WTC11 (cell line): ENCODE results near the gene SLC49A3. TPM values are rescaled to one million over a fixed set of nuclear protein-coding genes. Genes with fewer than 3 reads are reported as not detected.

Source experiments
- ATAC-seq: fragments of 200-7000 bp; cut with Tn5 transposase; 2 replicates; pipeline ENCODE4 v1.10.0; 2021; ENCODE audit warnings: mild to moderate bottlenecking, moderate library complexity
- CTCF ChIA-PET: fragments of 300-600 bp; sonication (Branson Sonifier 250); formaldehyde crosslinking; loops from one replicate; lab custom pipeline; 2021; ENCODE audit warnings: antibody characterized with exemption; lab: Charles Lee
- POLR2A ChIA-PET: fragments of 350-600 bp; sonication (Branson Sonifier 250); formaldehyde crosslinking; loops from one replicate; lab custom pipeline; 2021; ENCODE audit warnings: antibody characterized with exemption; lab: Charles Lee
- DNase-seq: peaks from one replicate; pipeline ENCODE4 v3.0.0; 2021; ENCODE audit warnings: low spot score
- H3K27ac Mint-ChIP-seq: 2 replicates; pipeline ENCODE4 v1.8.0; 2021; ENCODE audit warnings: mixed read lengths
- H3K27me3 Mint-ChIP-seq: 2 replicates; pipeline ENCODE4 v1.8.0; 2021; ENCODE audit warnings: low read depth, mild to moderate bottlenecking, moderate library complexity, mixed read lengths
- H3K36me3 Mint-ChIP-seq: 2 replicates; pipeline ENCODE4 v1.8.0; 2021; ENCODE audit warnings: mixed read lengths
- H3K4me1 Mint-ChIP-seq: 2 replicates; pipeline ENCODE4 v1.8.0; 2022; ENCODE audit warnings: mixed read lengths
- H3K4me3 Mint-ChIP-seq: 2 replicates; pipeline ENCODE4 v1.8.0; 2021; ENCODE audit warnings: mild to moderate bottlenecking, moderate library complexity, mixed read lengths
- H3K9me3 Mint-ChIP-seq: 2 replicates; pipeline ENCODE4 v1.8.0; 2021; ENCODE audit warnings: mixed read lengths
- EMX1 ChIP-seq: fragments of 250-450 bp; sonication (Bioruptor Pico); IDR thresholded peaks from 2 replicates; pipeline ENCODE4 v1.8.0; 2021; ENCODE audit warnings: mild to moderate bottlenecking
- ESRRA ChIP-seq: sonication (generic); formaldehyde crosslinking; IDR thresholded peaks from 2 replicates; pipeline ENCODE4 v1.8.1; 2022; ENCODE audit warnings: mild to moderate bottlenecking, missing genetic modification reagents, borderline replicate concordance
- ETV6 ChIP-seq: sonication (generic); formaldehyde crosslinking; IDR thresholded peaks from 2 replicates; pipeline ENCODE4 v1.8.1; 2022; ENCODE audit warnings: mild to moderate bottlenecking, missing genetic modification reagents
- FOXJ3 ChIP-seq: sonication (generic); formaldehyde crosslinking; IDR thresholded peaks from 2 replicates; pipeline ENCODE4 v1.9.0; 2021; ENCODE audit warnings: missing genetic modification reagents, mild to moderate bottlenecking, borderline replicate concordance
- GABPB1 ChIP-seq: sonication (generic); formaldehyde crosslinking; IDR thresholded peaks from 2 replicates; pipeline ENCODE4 v1.8.1; 2023; ENCODE audit warnings: mild to moderate bottlenecking, missing genetic modification reagents
- JUN ChIP-seq: sonication (generic); formaldehyde crosslinking; IDR thresholded peaks from 2 replicates; pipeline ENCODE4 v1.8.0; 2023; ENCODE audit warnings: mild to moderate bottlenecking, missing genetic modification reagents
- NFATC4 ChIP-seq: fragments of 250-450 bp; sonication (Bioruptor Pico); IDR thresholded peaks from 2 replicates; pipeline ENCODE4 v1.9.0; 2021; ENCODE audit warnings: mild to moderate bottlenecking
- NFE2L1 ChIP-seq: sonication (generic); formaldehyde crosslinking; IDR thresholded peaks from 2 replicates; pipeline ENCODE4 v1.8.1; 2023; ENCODE audit warnings: missing genetic modification reagents
- NR2C2 ChIP-seq: sonication (generic); formaldehyde crosslinking; IDR thresholded peaks from 2 replicates; pipeline ENCODE4 v1.8.0; 2022; ENCODE audit warnings: mild to moderate bottlenecking, missing genetic modification reagents
- OVOL2 ChIP-seq: fragments of 250-450 bp; sonication (Bioruptor Pico); IDR thresholded peaks from 2 replicates; pipeline ENCODE4 v1.9.0; 2021; ENCODE audit warnings: mild to moderate bottlenecking, borderline replicate concordance
- PRRX2 ChIP-seq: fragments of 250-450 bp; sonication (Bioruptor Pico); IDR thresholded peaks from 2 replicates; pipeline ENCODE4 v1.8.0; 2021; ENCODE audit warnings: mild to moderate bottlenecking
- RORB ChIP-seq: fragments of 250-450 bp; sonication (Bioruptor Pico); IDR thresholded peaks from 2 replicates; pipeline ENCODE4 v1.9.0; 2021; ENCODE audit warnings: mild to moderate bottlenecking
- SOX15 ChIP-seq: fragments of 250-450 bp; sonication (Bioruptor Pico); IDR thresholded peaks from 2 replicates; pipeline ENCODE4 v1.9.0; 2021; ENCODE audit warnings: mild to moderate bottlenecking
- SP1 ChIP-seq: sonication (generic); formaldehyde crosslinking; conservative IDR thresholded peaks from 2 replicates; pipeline ENCODE4 v1.8.1; 2022; ENCODE audit warnings: missing genetic modification reagents
- TEAD4 ChIP-seq: sonication (generic); formaldehyde crosslinking; IDR thresholded peaks from 2 replicates; pipeline ENCODE4 v1.8.0; 2022; ENCODE audit warnings: mild to moderate bottlenecking, missing genetic modification reagents
- TP53 ChIP-seq: sonication (generic); formaldehyde crosslinking; IDR thresholded peaks from 2 replicates; pipeline ENCODE4 v1.8.1; 2023; ENCODE audit warnings: mild to moderate bottlenecking, missing genetic modification reagents
- ZNF219 ChIP-seq: sonication (generic); formaldehyde crosslinking; IDR thresholded peaks from 2 replicates; pipeline ENCODE4 v1.8.0; 2023; ENCODE audit warnings: missing genetic modification reagents, mild to moderate bottlenecking, borderline replicate concordance
- ZNF263 ChIP-seq: sonication (generic); formaldehyde crosslinking; IDR thresholded peaks from 2 replicates; pipeline ENCODE4 v1.8.1; 2022; ENCODE audit warnings: low read depth, mild to moderate bottlenecking, moderate library complexity, missing genetic modification reagents
- total RNA-seq: library from RNA; stranded (reverse); gene quantifications from 3 replicates; pipeline ENCODE4 v1.2.3, GENCODE V29; 2021
- TF ChIP-seq, protein P1 (sequence below): sonication (generic); formaldehyde crosslinking; conservative IDR thresholded peaks from 2 replicates; pipeline ENCODE4 v1.8.1; 2022; ENCODE audit warnings: mild to moderate bottlenecking, missing genetic modification reagents
- TF ChIP-seq, protein P2 (sequence below): fragments of 250-450 bp; sonication (Bioruptor Pico); IDR thresholded peaks from 2 replicates; pipeline ENCODE4 v1.9.0; 2021; ENCODE audit warnings: mild to moderate bottlenecking
- TF ChIP-seq, protein P3 (sequence below): sonication (generic); formaldehyde crosslinking; IDR thresholded peaks from 2 replicates; pipeline ENCODE4 v1.8.1; 2023; ENCODE audit warnings: mild to moderate bottlenecking, missing genetic modification reagents, moderate library complexity
- TF ChIP-seq, protein P4 (sequence below): fragments of 200-600 bp; IDR thresholded peaks from 2 replicates; pipeline ENCODE4 v1.8.0; 2022; ENCODE audit warnings: antibody characterized with exemption
- TF ChIP-seq, protein P5 (sequence below): sonication (generic); formaldehyde crosslinking; IDR thresholded peaks from 2 replicates; pipeline ENCODE4 v1.8.1; 2023; ENCODE audit warnings: mild to moderate bottlenecking, moderate library complexity, missing genetic modification reagents
- TF ChIP-seq, protein P6 (sequence below): sonication (generic); formaldehyde crosslinking; IDR thresholded peaks from 2 replicates; pipeline ENCODE4 v1.8.0; 2023; ENCODE audit warnings: missing genetic modification reagents
- TF ChIP-seq, protein P7 (sequence below): fragments of 250-450 bp; sonication (Bioruptor Pico); IDR thresholded peaks from 2 replicates; pipeline ENCODE4 v1.9.0; 2021; ENCODE audit warnings: mild to moderate bottlenecking

SLC49A3 gene
- total RNA-seq, 1 experiment from 2014 or later: 5.8 TPM

DNA sequence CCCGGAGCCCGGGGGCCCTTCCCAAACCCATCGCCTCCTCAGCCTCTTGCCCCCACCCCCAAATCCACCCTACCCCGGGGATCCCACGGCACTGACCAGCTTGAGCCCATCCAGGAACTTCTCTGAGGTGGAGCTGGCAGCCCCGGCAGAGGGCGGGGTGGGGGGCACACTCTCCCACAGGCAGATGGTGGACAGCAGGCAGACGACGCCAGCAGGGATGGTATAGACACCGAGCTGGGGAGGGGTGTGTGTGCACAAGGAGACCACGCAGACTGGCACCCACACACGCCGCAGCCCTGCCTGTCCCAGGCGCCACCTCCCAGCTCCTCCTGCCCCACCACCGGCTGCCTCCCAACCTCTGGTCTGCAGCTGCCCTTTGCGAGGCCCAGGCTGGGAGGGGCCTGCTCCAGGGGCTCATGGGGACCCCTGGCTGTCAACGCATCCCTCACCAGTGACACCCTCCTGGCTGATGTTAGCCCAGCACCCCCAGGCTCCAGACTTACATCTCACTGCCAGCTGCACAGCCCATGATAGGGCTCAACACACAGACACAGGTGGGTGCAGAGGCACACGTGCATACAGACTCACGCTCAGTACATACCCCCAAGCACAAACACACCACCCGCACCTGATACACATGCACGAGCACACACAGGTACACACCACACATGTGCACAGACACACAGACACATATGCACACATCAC, 4.2 kb downstream of the SLC49A3 start:
- peaks cover 13% of the 10 kb centered on the region; the same call in 1 of the 2 replicates for H3K4me1 Mint-ChIP-seq
- no peaks in the 10 kb centered on the region for H3K9me3 Mint-ChIP-seq
- POLR2A ChIA-PET: no interaction called here
- no peak for DNase-seq
- H3K27ac Mint-ChIP-seq: no peak overlapping the region
- no peaks in the 10 kb centered on the region; the same call in 1 of the 2 replicates for H3K27me3 Mint-ChIP-seq
- CTCF ChIA-PET: interaction anchor here (0.8 to 3.5 kb wide), 24 partner anchors 8 to 317 kb away, joined by 3 to 67 read pairs (median 7); partner anchors contain the start of genes ATP5ME, MYL5, PCGF3 and PDE6B
- TF ChIP-seq ZNF219 (CRISPR knock-in tag) (no peak), TEAD4 (CRISPR knock-in tag) (no peak)
- TF ChIP-seq, protein P1, sequence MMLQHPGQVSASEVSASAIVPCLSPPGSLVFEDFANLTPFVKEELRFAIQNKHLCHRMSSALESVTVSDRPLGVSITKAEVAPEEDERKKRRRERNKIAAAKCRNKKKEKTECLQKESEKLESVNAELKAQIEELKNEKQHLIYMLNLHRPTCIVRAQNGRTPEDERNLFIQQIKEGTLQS (CRISPR knock-in tag): 0 out of 2 replicates have a peak, but pooled peaks have one; percentile 12
- H3K36me3 Mint-ChIP-seq: no peaks in the 10 kb centered on the region
- no peak for ATAC-seq
- no peak overlapping the region for H3K4me3 Mint-ChIP-seq

DNA sequence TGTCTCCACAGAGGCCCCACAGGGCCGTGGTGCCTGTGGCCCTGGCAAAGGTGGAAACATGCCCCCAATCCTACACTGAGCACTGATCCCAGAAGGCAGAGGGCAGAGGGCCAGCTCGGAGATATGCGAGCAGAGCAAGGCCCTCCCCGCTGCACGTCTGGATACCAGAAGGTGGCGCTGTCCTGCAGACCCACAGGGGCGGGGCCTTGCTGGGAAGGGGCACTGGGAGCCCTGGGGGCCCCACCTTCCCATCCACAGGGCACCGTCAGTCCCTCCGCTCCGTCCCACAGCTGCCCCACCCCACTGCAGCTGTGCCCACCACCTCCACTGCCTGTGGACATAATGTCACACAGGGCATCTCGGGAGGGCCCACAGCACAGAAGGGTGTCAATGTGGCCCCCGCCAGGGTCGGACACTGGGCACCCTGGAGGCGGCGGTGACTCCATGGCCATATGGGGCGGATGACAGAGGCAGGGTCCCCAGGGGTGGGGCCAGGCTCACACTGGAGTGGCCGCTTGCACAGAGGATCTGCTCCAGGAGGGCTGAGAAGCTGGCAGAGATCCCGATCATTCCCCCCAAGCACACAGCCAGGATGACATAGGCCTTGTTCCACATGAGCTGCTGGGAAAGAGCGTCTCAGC, 4.8 kb downstream of the SLC49A3 start:
- ChIA-PET CTCF (interaction anchor here (0.5 to 3.5 kb wide), 46 partner anchors 8 to 502 kb away, joined by 3 to 67 read pairs (median 5); partner anchors contain the start of genes ATP5ME, GAK, MYL5 and PCGF3), POLR2A (no interaction called here)
- H3K4me3 Mint-ChIP-seq: no peak overlapping the region
- H3K9me3 Mint-ChIP-seq: no peaks in the 10 kb centered on the region
- peaks cover 9% of the 10 kb centered on the region; the same call in 1 of the 2 replicates for H3K4me1 Mint-ChIP-seq
- peak; percentile 89 for DNase-seq
- no peaks in the 10 kb centered on the region; the same call in 1 of the 2 replicates for H3K27me3 Mint-ChIP-seq
- no peak overlapping the region for H3K27ac Mint-ChIP-seq
- peak; percentile 61 for ATAC-seq
- H3K36me3 Mint-ChIP-seq: no peaks in the 10 kb centered on the region
- TF ChIP-seq GABPB1 (0 out of 2 replicates have a peak, but pooled peaks have one; percentile 25), NFATC4 (CRISPR knock-in tag) (0 out of 2 replicates have a peak, but pooled peaks have one; percentile 36), PRRX2 (CRISPR knock-in tag) (no peak), NR2C2 (CRISPR knock-in tag) (no peak), ZNF263 (no peak), SP1 (CRISPR knock-in tag) (peak; percentile 66), EMX1 (CRISPR knock-in tag) (no peak), TEAD4 (CRISPR knock-in tag) (no peak), OVOL2 (CRISPR knock-in tag) (no peak), ETV6 (CRISPR knock-in tag) (no peak), FOXJ3 (no peak), SOX15 (no peak), ESRRA (CRISPR knock-in tag) (no peak), NFE2L1 (CRISPR knock-in tag) (no peak), JUN (CRISPR knock-in tag) (no peak), TP53 (CRISPR knock-in tag) (no peak), RORB (CRISPR knock-in tag) (no peak)
- TF ChIP-seq, protein P2, sequence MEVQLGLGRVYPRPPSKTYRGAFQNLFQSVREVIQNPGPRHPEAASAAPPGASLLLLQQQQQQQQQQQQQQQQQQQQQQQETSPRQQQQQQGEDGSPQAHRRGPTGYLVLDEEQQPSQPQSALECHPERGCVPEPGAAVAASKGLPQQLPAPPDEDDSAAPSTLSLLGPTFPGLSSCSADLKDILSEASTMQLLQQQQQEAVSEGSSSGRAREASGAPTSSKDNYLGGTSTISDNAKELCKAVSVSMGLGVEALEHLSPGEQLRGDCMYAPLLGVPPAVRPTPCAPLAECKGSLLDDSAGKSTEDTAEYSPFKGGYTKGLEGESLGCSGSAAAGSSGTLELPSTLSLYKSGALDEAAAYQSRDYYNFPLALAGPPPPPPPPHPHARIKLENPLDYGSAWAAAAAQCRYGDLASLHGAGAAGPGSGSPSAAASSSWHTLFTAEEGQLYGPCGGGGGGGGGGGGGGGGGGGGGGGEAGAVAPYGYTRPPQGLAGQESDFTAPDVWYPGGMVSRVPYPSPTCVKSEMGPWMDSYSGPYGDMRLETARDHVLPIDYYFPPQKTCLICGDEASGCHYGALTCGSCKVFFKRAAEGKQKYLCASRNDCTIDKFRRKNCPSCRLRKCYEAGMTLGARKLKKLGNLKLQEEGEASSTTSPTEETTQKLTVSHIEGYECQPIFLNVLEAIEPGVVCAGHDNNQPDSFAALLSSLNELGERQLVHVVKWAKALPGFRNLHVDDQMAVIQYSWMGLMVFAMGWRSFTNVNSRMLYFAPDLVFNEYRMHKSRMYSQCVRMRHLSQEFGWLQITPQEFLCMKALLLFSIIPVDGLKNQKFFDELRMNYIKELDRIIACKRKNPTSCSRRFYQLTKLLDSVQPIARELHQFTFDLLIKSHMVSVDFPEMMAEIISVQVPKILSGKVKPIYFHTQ: no peak
- TF ChIP-seq, protein P3, sequence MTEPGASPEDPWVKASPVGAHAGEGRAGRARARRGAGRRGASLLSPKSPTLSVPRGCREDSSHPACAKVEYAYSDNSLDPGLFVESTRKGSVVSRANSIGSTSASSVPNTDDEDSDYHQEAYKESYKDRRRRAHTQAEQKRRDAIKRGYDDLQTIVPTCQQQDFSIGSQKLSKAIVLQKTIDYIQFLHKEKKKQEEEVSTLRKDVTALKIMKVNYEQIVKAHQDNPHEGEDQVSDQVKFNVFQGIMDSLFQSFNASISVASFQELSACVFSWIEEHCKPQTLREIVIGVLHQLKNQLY (CRISPR knock-in tag): no peak
- TF ChIP-seq, protein P4, sequence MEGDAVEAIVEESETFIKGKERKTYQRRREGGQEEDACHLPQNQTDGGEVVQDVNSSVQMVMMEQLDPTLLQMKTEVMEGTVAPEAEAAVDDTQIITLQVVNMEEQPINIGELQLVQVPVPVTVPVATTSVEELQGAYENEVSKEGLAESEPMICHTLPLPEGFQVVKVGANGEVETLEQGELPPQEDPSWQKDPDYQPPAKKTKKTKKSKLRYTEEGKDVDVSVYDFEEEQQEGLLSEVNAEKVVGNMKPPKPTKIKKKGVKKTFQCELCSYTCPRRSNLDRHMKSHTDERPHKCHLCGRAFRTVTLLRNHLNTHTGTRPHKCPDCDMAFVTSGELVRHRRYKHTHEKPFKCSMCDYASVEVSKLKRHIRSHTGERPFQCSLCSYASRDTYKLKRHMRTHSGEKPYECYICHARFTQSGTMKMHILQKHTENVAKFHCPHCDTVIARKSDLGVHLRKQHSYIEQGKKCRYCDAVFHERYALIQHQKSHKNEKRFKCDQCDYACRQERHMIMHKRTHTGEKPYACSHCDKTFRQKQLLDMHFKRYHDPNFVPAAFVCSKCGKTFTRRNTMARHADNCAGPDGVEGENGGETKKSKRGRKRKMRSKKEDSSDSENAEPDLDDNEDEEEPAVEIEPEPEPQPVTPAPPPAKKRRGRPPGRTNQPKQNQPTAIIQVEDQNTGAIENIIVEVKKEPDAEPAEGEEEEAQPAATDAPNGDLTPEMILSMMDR: peak; percentile 89
- TF ChIP-seq, protein P5, sequence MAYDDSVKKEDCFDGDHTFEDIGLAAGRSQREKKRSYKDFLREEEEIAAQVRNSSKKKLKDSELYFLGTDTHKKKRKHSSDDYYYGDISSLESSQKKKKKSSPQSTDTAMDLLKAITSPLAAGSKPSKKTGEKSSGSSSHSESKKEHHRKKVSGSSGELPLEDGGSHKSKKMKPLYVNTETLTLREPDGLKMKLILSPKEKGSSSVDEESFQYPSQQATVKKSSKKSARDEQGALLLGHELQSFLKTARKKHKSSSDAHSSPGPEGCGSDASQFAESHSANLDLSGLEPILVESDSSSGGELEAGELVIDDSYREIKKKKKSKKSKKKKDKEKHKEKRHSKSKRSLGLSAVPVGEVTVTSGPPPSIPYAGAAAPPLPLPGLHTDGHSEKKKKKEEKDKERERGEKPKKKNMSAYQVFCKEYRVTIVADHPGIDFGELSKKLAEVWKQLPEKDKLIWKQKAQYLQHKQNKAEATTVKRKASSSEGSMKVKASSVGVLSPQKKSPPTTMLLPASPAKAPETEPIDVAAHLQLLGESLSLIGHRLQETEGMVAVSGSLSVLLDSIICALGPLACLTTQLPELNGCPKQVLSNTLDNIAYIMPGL (CRISPR knock-in tag): 0 out of 2 replicates have a peak, but pooled peaks have one; percentile 38
- TF ChIP-seq, protein P6, sequence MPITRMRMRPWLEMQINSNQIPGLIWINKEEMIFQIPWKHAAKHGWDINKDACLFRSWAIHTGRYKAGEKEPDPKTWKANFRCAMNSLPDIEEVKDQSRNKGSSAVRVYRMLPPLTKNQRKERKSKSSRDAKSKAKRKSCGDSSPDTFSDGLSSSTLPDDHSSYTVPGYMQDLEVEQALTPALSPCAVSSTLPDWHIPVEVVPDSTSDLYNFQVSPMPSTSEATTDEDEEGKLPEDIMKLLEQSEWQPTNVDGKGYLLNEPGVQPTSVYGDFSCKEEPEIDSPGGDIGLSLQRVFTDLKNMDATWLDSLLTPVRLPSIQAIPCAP (CRISPR knock-in tag): no peak
- TF ChIP-seq, protein P7, sequence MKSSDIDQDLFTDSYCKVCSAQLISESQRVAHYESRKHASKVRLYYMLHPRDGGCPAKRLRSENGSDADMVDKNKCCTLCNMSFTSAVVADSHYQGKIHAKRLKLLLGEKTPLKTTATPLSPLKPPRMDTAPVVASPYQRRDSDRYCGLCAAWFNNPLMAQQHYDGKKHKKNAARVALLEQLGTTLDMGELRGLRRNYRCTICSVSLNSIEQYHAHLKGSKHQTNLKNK (CRISPR knock-in tag): no peak
